HepG2 (cell line): Measurements from ENCODE around the gene VSIG2. TPM values are rescaled to one million over a fixed set of nuclear protein-coding genes. Genes with fewer than 3 reads are reported as not detected.

Experiments used
- ATAC-seq: fragments of 200-7000 bp; cut with Tn5 transposase; 3 replicates; pipeline ENCODE4 v1.9.1; 2020; ENCODE audit warnings: mild to moderate bottlenecking, moderate library complexity
- BruUV-seq: library from RNA; stranded (reverse); fragments of 400-500 nt; replicated peaks from 2 replicates; lab custom pipeline; 2021; lab: Mats Ljungman, UMichigan
- CTCF ChIA-PET: fragments of 300-600 bp; formaldehyde crosslinking; extraction: SDS; loops from one replicate; lab custom pipeline; 2021; ENCODE audit warnings: low total read pairs, inconsistent platforms, low intra/inter-chr PET ratio; lab: Yijun Ruan, JAX
- POLR2A ChIA-PET: fragments of 350-600 bp; sonication (Branson Sonifier 250); formaldehyde crosslinking; loops from one replicate; lab custom pipeline; 2020; ENCODE audit warnings: antibody characterized with exemption, inconsistent platforms; lab: Yijun Ruan, JAX
- DNase-seq: peaks from one replicate; pipeline ENCODE4 v3.0.0-alpha.2; 2015; ENCODE audit warnings: low spot score
- FAIRE-seq: peaks from 3 replicates; lab custom pipeline; 2011; peaks lifted over from hg19 to GRCh38; lab: Jason Lieb, UNC
- H2AFZ ChIP-seq: one replicate; pipeline ENCODE4 v1.6.1; 2011; ENCODE audit warnings: low read length, inconsistent platforms
- H3K27ac ChIP-seq: fragments of 300-600 bp; 3 replicates; pipeline ENCODE4 v1.8.0; 2011; ENCODE audit warnings: mixed run types, mild to moderate bottlenecking, mixed read lengths, low read length, inconsistent platforms; ENCODE audit not compliant: insufficient read depth; ENCODE audit errors: extremely low read length
- H3K27me3 ChIP-seq, 2 experiments: fragments of 200-600 bp in 1 of 2; 2 replicates in 1 of 2; 3 replicates in 1 of 2; pipeline versions ENCODE4 v1.6.0 to v1.8.0; 2011; ENCODE audit warnings: low read length in 2 of 2, mild to moderate bottlenecking in 2 of 2, moderate library complexity in 2 of 2, inconsistent platforms in 1 of 2; ENCODE audit not compliant: insufficient read depth in 2 of 2, control insufficient read depth in 1 of 2
- H3K36me3 ChIP-seq, 2 experiments: fragments of 200-600 bp in 1 of 2; replicated peaks in 1 of 2; 2 replicates in 1 of 2; 3 replicates in 1 of 2; pipeline versions ENCODE4 v1.5.1 to v1.8.0; 2011; ENCODE audit warnings: low read length in 2 of 2, inconsistent platforms in 1 of 2; ENCODE audit not compliant: insufficient read depth in 2 of 2, control insufficient read depth in 1 of 2
- H3K4me1 ChIP-seq: 2 replicates; pipeline ENCODE4 v1.5.1; 2012; ENCODE audit warnings: low read length, inconsistent platforms; ENCODE audit not compliant: insufficient read depth
- H3K4me2 ChIP-seq: 2 replicates; pipeline ENCODE4 v1.6.0; 2011; ENCODE audit warnings: low read depth, low read length, inconsistent platforms
- H3K4me3 ChIP-seq, 3 experiments: fragments of 200-600 bp in 1 of 3; sonication (generic), shearing (Covaris generic) in 1 of 3; replicated peaks in 1 of 3; 2 replicates each; pipeline ENCODE4 v1.5.1; 2011 to 2016; ENCODE audit warnings: low read length in 3 of 3, inconsistent platforms in 2 of 3, low read depth in 2 of 3, mild to moderate bottlenecking in 2 of 3, control low read depth in 1 of 3, mixed read lengths in 1 of 3; ENCODE audit not compliant: insufficient read depth in 1 of 3
- H3K79me2 ChIP-seq: one replicate; pipeline ENCODE4 v1.6.1; 2011; ENCODE audit warnings: low read length, inconsistent platforms; ENCODE audit not compliant: insufficient read depth
- H3K9ac ChIP-seq: 2 replicates; pipeline ENCODE4 v1.6.0; 2011; ENCODE audit warnings: mild to moderate bottlenecking, low read depth, low read length, inconsistent platforms; ENCODE audit not compliant: insufficient read depth
- H3K9me3 ChIP-seq: 2 replicates; pipeline ENCODE4 v1.5.1; 2012; ENCODE audit warnings: mild to moderate bottlenecking, low read length
- H4K20me1 ChIP-seq: 2 replicates; pipeline ENCODE4 v1.6.0; 2011; ENCODE audit warnings: inconsistent platforms, mild to moderate bottlenecking, low read length, moderate library complexity; ENCODE audit not compliant: insufficient read depth
- AHR ChIP-seq: IDR thresholded peaks from 2 replicates; pipeline ENCODE4 v1.6.1; 2018; ENCODE audit warnings: missing genetic modification reagents, missing compliant biosample characterization
- CERS6 ChIP-seq: sonication (generic); formaldehyde crosslinking; IDR thresholded peaks from 2 replicates; pipeline ENCODE4 v1.5.0; 2020; ENCODE audit warnings: missing genetic modification reagents
- ETV6 ChIP-seq: sonication (generic); formaldehyde crosslinking; conservative IDR thresholded peaks from 2 replicates; pipeline ENCODE4 v1.4.0; 2020; ENCODE audit warnings: missing genetic modification reagents
- FOSL1 ChIP-seq: sonication (generic); formaldehyde crosslinking; IDR thresholded peaks from 2 replicates; pipeline ENCODE4 v1.9.0; 2021; ENCODE audit warnings: missing genetic modification reagents, borderline replicate concordance
- JARID2 ChIP-seq: sonication (generic); formaldehyde crosslinking; IDR thresholded peaks from 2 replicates; pipeline ENCODE4 v1.8.1; 2023; ENCODE audit warnings: missing genetic modification reagents, inconsistent platforms; ENCODE audit not compliant: insufficient replicate concordance
- KDM2A ChIP-seq: sonication (generic); formaldehyde crosslinking; IDR thresholded peaks from 2 replicates; pipeline ENCODE4 v1.4.0; 2020; ENCODE audit warnings: low read depth, missing genetic modification reagents, borderline replicate concordance
- MEF2D ChIP-seq: sonication (generic); formaldehyde crosslinking; IDR thresholded peaks from 2 replicates; pipeline ENCODE4 v1.5.1; 2020; ENCODE audit warnings: mild to moderate bottlenecking, missing genetic modification reagents
- MYNN ChIP-seq: sonication (generic); formaldehyde crosslinking; IDR thresholded peaks from 2 replicates; pipeline ENCODE4 v1.4.0; 2020; ENCODE audit warnings: mild to moderate bottlenecking, low read depth, missing genetic modification reagents
- RXRA ChIP-seq: sonication (generic); formaldehyde crosslinking; IDR thresholded peaks from 2 replicates; pipeline ENCODE4 v1.5.1; 2020; ENCODE audit warnings: missing genetic modification reagents
- RXRB ChIP-seq: IDR thresholded peaks from 2 replicates; pipeline ENCODE4 v1.6.1; 2016; ENCODE audit warnings: borderline replicate concordance, missing genetic modification reagents, missing compliant biosample characterization
- SALL1 ChIP-seq: sonication (generic); formaldehyde crosslinking; IDR thresholded peaks from 2 replicates; pipeline ENCODE4 v1.8.0; 2022; ENCODE audit warnings: mild to moderate bottlenecking, missing genetic modification reagents
- TBX3 ChIP-seq: fragments of 450-650 bp; IDR thresholded peaks from 2 replicates; pipeline ENCODE4 v1.6.1; 2017; ENCODE audit warnings: antibody characterized with exemption, mild to moderate bottlenecking, inconsistent platforms, borderline replicate concordance
- ZBTB1 ChIP-seq: sonication (generic); formaldehyde crosslinking; IDR thresholded peaks from 2 replicates; pipeline ENCODE4 v1.4.0; 2020; ENCODE audit warnings: missing genetic modification reagents, borderline replicate concordance
- ZNF607 ChIP-seq: sonication (generic); formaldehyde crosslinking; IDR thresholded peaks from 2 replicates; pipeline ENCODE4 v1.5.1; 2020; ENCODE audit warnings: missing genetic modification reagents, mild to moderate bottlenecking, borderline replicate concordance
- ZNF7 ChIP-seq: IDR thresholded peaks from 2 replicates; pipeline ENCODE4 v1.6.1; 2016; ENCODE audit warnings: missing biosample characterization, missing genetic modification reagents
- ZNF709 ChIP-seq: sonication (generic); formaldehyde crosslinking; IDR thresholded peaks from 2 replicates; pipeline ENCODE4 v1.5.0; 2020; ENCODE audit warnings: mild to moderate bottlenecking, missing genetic modification reagents
- ZNF749 ChIP-seq: sonication (generic); formaldehyde crosslinking; IDR thresholded peaks from 2 replicates; pipeline ENCODE4 v1.8.0; 2022; ENCODE audit warnings: mild to moderate bottlenecking, missing genetic modification reagents, moderate library complexity, borderline replicate concordance
- ZNF850 ChIP-seq: sonication (generic); formaldehyde crosslinking; conservative IDR thresholded peaks from 2 replicates; pipeline ENCODE4 v1.9.0; 2021; ENCODE audit warnings: mild to moderate bottlenecking, missing genetic modification reagents
- WGBS: methylation state at CpG from one replicate; pipeline ENCODE4 v1.1.6; 2017; ENCODE audit warnings: low lambda C conversion rate; 5-methylcytosine and 5-hydroxymethylcytosine counted together
- in situ Hi-C: cut with HindIII; loops from 2 replicates; pipeline ENCODE4 v1.10.0; 2017; ENCODE audit warnings: low pct_unique_long_range_greater_than_20kb; ENCODE audit not compliant: extremely low pct_ligation_motif_present
- intact Hi-C: fragments of 100-400 bp; cut with micrococcal nuclease; formaldehyde crosslinking; loops from one replicate; pipeline ENCODE4 v1.10.0; 2022; ENCODE audit not compliant: unreplicated experiment
- polyA plus RNA-seq, 8 experiments: library from polyadenylated mRNA; depleted of rRNA in 3 of 8; stranded (reverse) in 7 of 8; unstranded in 1 of 8; fragments of >200 nt; fragmentation: Illumina TruSeq in 4 of 8; extraction: Trizol in 4 of 8; gene quantifications; 2 replicates each; pipeline versions ENCODE4 v1.2.1 to v1.2.3, GENCODE V29; 2011 to 2016; ENCODE audit warnings: low read depth in 4 of 8, missing spikeins in 1 of 8, mixed read lengths in 1 of 8; ENCODE audit not compliant: insufficient read depth in 1 of 8
- total RNA-seq, 5 experiments: library from RNA; depleted of rRNA; stranded (reverse); fragments of >200 nt; fragmentation: Illumina TruSeq; extraction: Trizol; gene quantifications; 2 replicates each; pipeline ENCODE4 v1.2.3, GENCODE V29; 2016; ENCODE audit warnings: low read depth in 1 of 5

Gene VSIG2
- total and polyA plus RNA-seq, 2 of the 13 experiments (the other 11 are each of a cell fraction or from before 2014, with no cell fraction given) = 0.80 to 2.7 TPM

GRCh38 chr11:124759266-124760204, 7.5 kb upstream of the VSIG2 start:
- Histone ChIP-seq H3K27ac (no peak overlapping the region), H4K20me1 (no peaks in the 10 kb centered on the region), H3K27me3 (peaks cover 0 to 24% of the 10 kb centered on the region in 2 experiments; a peak in 4 of 5 replicates), H3K36me3 (no peaks in the 10 kb centered on the region), H3K4me1 (peaks cover 55% of the 10 kb centered on the region), H3K4me3 (peak overlapping the region; percentile 49 to 69 (median 58)), H3K79me2 (no peaks in the 10 kb centered on the region), H3K9me3 (no peaks in the 10 kb centered on the region), H2AFZ (no peak overlapping the region), H3K9ac (0 out of 2 replicates have a peak overlapping the region, but pooled peaks have one; percentile 32), H3K4me2 (peak overlapping the region; percentile 100)
- BruUV-seq = TSS peak; percentile 73
- in situ Hi-C loops = loop anchor here (5.0 kb wide), 1 partner anchor 87 kb away; the partner anchor contains the start of genes SIAE and SPA17
- ATAC-seq = peak; percentile 6
- intact Hi-C loops = loop anchor here (1.0 kb wide), 1 partner anchor 90 kb away; no protein-coding TSS in a partner anchor
- CTCF ChIA-PET = interaction anchor here (1.2 kb wide), 1 partner anchor 19 kb away, joined by 3 read pairs; the partner anchor contains the start of gene NRGN
- POLR2A ChIA-PET = interaction anchor here (0.9 to 2.5 kb wide), 8 partner anchors 9 to 176 kb away, joined by 3 to 48 read pairs (median 4); partner anchors contain the start of genes HEPACAM, MSANTD2, SIAE and SPA17
- WGBS = 46% methylated on average over 12 of the region's 52 CpGs
- no peak for DNase-seq
- no peak for FAIRE-seq
- TF ChIP-seq ZNF709 (CRISPR knock-in tag) (peak; percentile 62; the same call in 1 of the 2 replicates), KDM2A (CRISPR knock-in tag) (0 out of 2 replicates have a peak, but pooled peaks have one; percentile 15), AHR (CRISPR knock-in tag) (peak; percentile 78; the same call in 1 of the 2 replicates), SALL1 (CRISPR knock-in tag) (peak; percentile 55), ZNF850 (CRISPR knock-in tag) (0 out of 2 replicates have a peak, but pooled peaks have one; percentile 55), FOSL1 (CRISPR knock-in tag) (no peak), ZNF607 (CRISPR knock-in tag) (0 out of 2 replicates have a peak, but pooled peaks have one; percentile 32), MEF2D (CRISPR knock-in tag) (0 out of 2 replicates have a peak, but pooled peaks have one; percentile 46), JARID2 (CRISPR knock-in tag) (peak; percentile 43), ZNF749 (CRISPR knock-in tag) (peak; percentile 76; the same call in 1 of the 2 replicates), TBX3 (no peak), MYNN (0 out of 2 replicates have a peak, but pooled peaks have one; percentile 55), RXRB (CRISPR knock-in tag) (no peak), ZBTB1 (no peak), ETV6 (peak; percentile 54; the same call in 1 of the 2 replicates), ZNF7 (CRISPR knock-in tag) (peak; percentile 34; the same call in 1 of the 2 replicates), RXRA (CRISPR knock-in tag) (peak; percentile 24; the same call in 1 of the 2 replicates), CERS6 (CRISPR knock-in tag) (0 out of 2 replicates have a peak, but pooled peaks have one; percentile 65)
